GM12874 (cell line): ENCODE data around the gene IQSEC2.
A peak's percentile ranks its signal among the peaks of the same experiment; 100 is the strongest.

Experiments used
- CTCF ChIP-seq: IDR thresholded peaks from 2 replicates; pipeline ENCODE4 v1.5.1; 2011; ENCODE audit warnings: low read depth, mild to moderate bottlenecking, control low read depth, low read length, moderate library complexity; ENCODE audit not compliant: insufficient read depth

The IQSEC2 gene

DNA sequence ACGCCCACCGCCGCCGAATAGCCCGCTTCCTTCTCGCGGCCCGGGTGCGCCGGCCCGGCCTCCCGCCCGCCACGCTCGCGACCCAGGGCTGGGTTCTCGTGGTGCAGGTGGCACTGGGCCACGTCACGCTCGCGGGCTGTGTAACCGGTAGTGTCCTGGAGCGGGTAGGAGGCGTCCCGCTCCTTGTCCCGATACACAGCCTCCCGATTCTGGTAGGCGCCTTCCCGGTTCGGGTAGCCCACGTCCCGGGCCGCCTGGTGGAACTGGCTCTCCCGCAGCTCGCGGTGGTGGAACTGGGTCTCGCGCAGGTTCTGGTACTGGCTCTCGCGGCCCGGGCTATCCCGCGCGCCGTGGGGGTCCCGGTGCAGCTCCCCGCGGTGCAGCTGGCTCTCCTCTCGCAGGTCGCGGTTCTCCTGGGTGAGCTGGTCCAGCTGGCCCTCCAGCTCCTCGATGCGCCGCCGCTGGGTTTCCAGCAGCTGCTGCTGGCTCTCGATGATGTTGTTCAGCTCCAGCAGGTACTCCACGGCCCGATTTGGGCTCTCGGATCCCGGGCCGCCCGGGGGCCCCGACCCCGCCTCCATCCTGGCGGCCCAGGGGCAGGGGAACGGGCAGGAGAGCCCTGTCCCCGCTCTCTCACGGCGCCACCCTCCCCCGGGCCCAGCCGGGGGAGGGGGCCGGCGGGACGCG, 39.3 kb upstream of the IQSEC2 start:
- TF ChIP-seq CTCF: no peak

GRCh38 chrX:53319614-53320542, 38.5 kb upstream of the IQSEC2 start:
- TF ChIP-seq CTCF: no peak

DNA sequence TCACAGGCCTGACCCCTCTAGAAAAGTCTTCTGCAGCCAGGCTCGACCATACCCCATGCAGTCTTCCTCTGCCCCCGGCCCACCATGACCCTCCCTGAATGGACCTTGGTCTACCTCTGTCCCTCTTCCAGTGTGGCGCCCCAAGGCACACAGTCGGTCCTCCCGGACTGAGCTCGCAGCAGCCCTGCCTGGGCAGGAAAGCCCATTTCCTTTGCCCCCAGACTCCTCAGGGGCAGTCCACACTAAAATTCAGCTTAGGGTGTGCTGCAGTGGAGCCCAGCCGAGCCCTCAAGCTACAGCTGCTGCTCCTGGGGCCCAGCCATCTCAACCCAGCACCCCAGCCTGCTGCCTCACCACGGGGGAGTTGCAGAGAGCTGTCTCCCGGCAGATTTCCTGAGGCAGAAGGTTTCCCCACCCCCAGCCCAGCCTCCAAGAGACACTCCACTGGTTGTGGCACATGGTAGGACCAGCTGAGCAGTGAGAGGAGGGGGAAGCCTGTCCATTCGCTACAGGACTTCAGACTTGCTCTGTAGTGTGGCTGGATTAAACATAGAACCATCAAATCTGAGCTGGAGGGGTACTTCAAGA, 37.5 kb upstream of the IQSEC2 start:
- TF ChIP-seq CTCF: no peak

DNA sequence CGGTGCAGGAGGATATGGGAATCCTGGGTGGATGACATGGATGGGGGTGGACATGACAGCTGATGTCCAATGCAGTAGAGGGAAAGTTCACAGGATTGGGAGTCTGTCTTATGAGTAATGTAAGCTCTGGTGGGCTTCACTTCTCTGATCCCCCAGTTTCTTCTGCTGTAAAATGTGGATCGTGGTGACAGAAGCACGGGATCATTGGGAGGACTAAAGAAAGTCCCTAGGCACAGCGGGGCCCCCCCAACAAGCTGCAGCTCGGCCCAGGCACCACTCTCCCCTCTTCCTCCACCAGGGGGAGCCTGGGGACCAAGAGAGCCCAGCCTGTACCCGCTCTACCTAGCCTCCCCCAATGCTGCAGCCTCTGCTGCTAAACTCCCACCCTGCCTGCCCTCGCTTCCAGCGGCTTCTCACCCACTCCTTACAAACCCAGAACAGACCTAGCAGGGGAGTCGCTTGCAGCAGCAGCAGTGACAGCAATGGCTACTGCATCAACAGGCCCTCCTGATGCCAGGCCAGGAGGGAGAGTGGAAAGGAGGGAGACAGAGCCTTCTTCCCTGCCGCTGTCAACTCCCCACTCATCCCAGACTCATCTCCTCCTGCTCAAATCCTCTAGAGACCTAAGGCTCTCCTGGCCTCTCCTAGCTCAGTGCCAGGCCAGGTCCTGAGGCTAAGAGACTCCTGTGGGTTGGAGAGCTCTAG, 36.1 kb upstream of the IQSEC2 start:
- TF ChIP-seq CTCF: peak; percentile 84

- TF ChIP-seq CTCF: no peak
Measured at GRCh38 chrX:53316860-53317237, 35.5 kb upstream of the IQSEC2 start.

GRCh38 chrX:53316111-53316859, 34.9 kb upstream of the IQSEC2 start:
- TF ChIP-seq CTCF: no peak
